GM21447 (cell line): Measurements from ENCODE around the gene SCPEP1.

Experiments
- ATAC-seq: cut with Tn5 transposase; IDR thresholded peaks from one replicate; pipeline ENCODE4 v1.9.1; 2021; ENCODE audit not compliant: unreplicated experiment

SCPEP1 gene

GRCh38 chr17:57034807-57035754 lies 57.1 kb downstream of the SCPEP1 start:
- no peak for ATAC-seq

- no peak for ATAC-seq
Observed at GRCh38 chr17:57035971-57036481, 58.1 kb downstream of the SCPEP1 start.

GRCh38 chr17:57037411-57037810 lies 59.5 kb downstream of the SCPEP1 start:
- no peak for ATAC-seq

- ATAC-seq = no peak
Observed at GRCh38 chr17:57038486-57038885, 60.6 kb downstream of the SCPEP1 start.

- no peak for ATAC-seq
Observed at GRCh38 chr17:57040571-57040970, 62.6 kb downstream of the SCPEP1 start.

- ATAC-seq = no peak
Observed at GRCh38 chr17:57043276-57043675, 65.3 kb downstream of the SCPEP1 start.

- peak; percentile 13 for ATAC-seq
Observed at GRCh38 chr17:57044976-57045867, 67.3 kb downstream of the SCPEP1 start.

- peak; percentile 59 for ATAC-seq
Observed at GRCh38 chr17:57045868-57046704, 68.2 kb downstream of the SCPEP1 start.

- ATAC-seq = no peak
Observed at GRCh38 chr17:57046749-57047148, 68.8 kb downstream of the SCPEP1 start.

- ATAC-seq = no peak
Observed at GRCh38 chr17:57048096-57048495, 70.2 kb downstream of the SCPEP1 start.

- no peak for ATAC-seq
Observed at GRCh38 chr17:57050306-57050705, 72.4 kb downstream of the SCPEP1 start.

- no peak for ATAC-seq
Observed at GRCh38 chr17:57051886-57052361, 74.0 kb downstream of the SCPEP1 start.
